ENCODE results near the gene CWC25.
A peak's percentile ranks its signal among the peaks of the same experiment; 100 is the strongest.

CWC25 gene

GRCh38 chr17:38751144-38751807, 73.8 kb downstream of the CWC25 start:
- peak overlapping the region; percentile 66 for H2AFZ ChIP-seq (ENCODE audit: low read depth, low read length)
- peak overlapping the region; percentile 86 for H3K27ac ChIP-seq (ENCODE audit: low read length)
- peak overlapping the region; percentile 37 to 88; a peak in 3 of 4 replicates for H3K4me3 ChIP-seq (ENCODE audit: low read depth in 1 of 2, low read length in 2 of 2)
- ATAC-seq (ENCODE audit: insufficient read depth, low read depth) (no peak), DNase-seq (peak; percentile 49)
- no peak for TF ChIP-seq CTCF (IDR thresholded peaks at IDR 0.05; ENCODE audit: borderline replicate concordance, extremely low read depth, low read length, poor library complexity, severe bottlenecking)
- no peak for TF ChIP-seq EZH2 (IDR thresholded peaks at IDR 0.05; ENCODE audit: borderline replicate concordance, low read depth, low read length, severe bottlenecking)
- H3K79me2 ChIP-seq (ENCODE audit: insufficient read depth, low read length), result peaks cover 53% of the 10 kb centered on the region
- peaks cover 22% of the 10 kb centered on the region for H4K20me1 ChIP-seq (ENCODE audit: insufficient read depth, low read length)
- peak overlapping the region; percentile 67 for H3K9ac ChIP-seq (ENCODE audit: low read depth, low read length)
- peaks cover 28% of the 10 kb centered on the region for H3K36me3 ChIP-seq (ENCODE audit: insufficient read depth, low read length)
- H3K27me3 ChIP-seq (ENCODE audit: insufficient read depth, low read length, poor library complexity), result no peaks in the 10 kb centered on the region
- peaks cover 62% of the 10 kb centered on the region for H3K4me1 ChIP-seq (ENCODE audit: insufficient read depth, low read length)
- H3K4me2 ChIP-seq (ENCODE audit: insufficient read depth, low read length), result peak overlapping the region; percentile 92
- no peaks in the 10 kb centered on the region for H3K9me3 ChIP-seq (ENCODE audit: insufficient read depth, low read length, severe bottlenecking)
